Endodermal cell (in vitro differentiated cells): ENCODE measurements around the gene BRICD5. TPM values are rescaled to one million over a fixed set of nuclear protein-coding genes. Genes with fewer than 3 reads are reported as not detected.

ENCODE experiments used
- DNase-seq: peaks from one replicate; pipeline ENCODE4 v3.0.0-alpha.2; 2017
- H3K27ac ChIP-seq: 2 replicates; pipeline ENCODE4 v1.5.1; 2013; ENCODE audit warnings: mild to moderate bottlenecking, low read depth, low read length, moderate library complexity
- H3K27me3 ChIP-seq: 2 replicates; pipeline ENCODE4 v1.6.1; 2013; ENCODE audit warnings: mild to moderate bottlenecking, low read length, moderate library complexity; ENCODE audit not compliant: insufficient read depth, control insufficient read depth, poor library complexity, severe bottlenecking
- H3K36me3 ChIP-seq: 2 replicates; pipeline ENCODE4 v1.7.0; 2013; ENCODE audit warnings: mild to moderate bottlenecking, low read length, moderate library complexity; ENCODE audit not compliant: control insufficient read depth, insufficient read depth
- H3K4me1 ChIP-seq: one replicate; pipeline ENCODE4 v1.7.0; 2013; ENCODE audit warnings: low read length; ENCODE audit not compliant: control insufficient read depth, insufficient read depth
- H3K4me3 ChIP-seq: 2 replicates; pipeline ENCODE4 v1.5.1; 2013; ENCODE audit warnings: mild to moderate bottlenecking, low read length, moderate library complexity
- H3K9ac ChIP-seq: 2 replicates; pipeline ENCODE4 v1.6.1; 2013; ENCODE audit warnings: mild to moderate bottlenecking, low read length, moderate library complexity; ENCODE audit not compliant: poor library complexity, severe bottlenecking; ENCODE audit errors: extremely low read depth
- H3K9me3 ChIP-seq: 2 replicates; pipeline ENCODE4 v1.6.1; 2013; ENCODE audit warnings: mild to moderate bottlenecking, low read length, moderate library complexity; ENCODE audit not compliant: control insufficient read depth
- H3K27ac Mint-ChIP-seq: 2 replicates; pipeline ENCODE4 v1.8.0; 2020; ENCODE audit warnings: mixed read lengths
- H3K27me3 Mint-ChIP-seq: 2 replicates; pipeline ENCODE4 v1.8.0; 2021; ENCODE audit warnings: mild to moderate bottlenecking, mixed read lengths; ENCODE audit not compliant: insufficient read depth
- H3K36me3 Mint-ChIP-seq: 2 replicates; pipeline ENCODE4 v1.8.0; 2020; ENCODE audit warnings: low read depth, mixed read lengths
- H3K4me1 Mint-ChIP-seq: 2 replicates; pipeline ENCODE4 v1.8.0; 2020; ENCODE audit warnings: mixed read lengths
- H3K4me3 Mint-ChIP-seq: 2 replicates; pipeline ENCODE4 v1.8.0; 2020; ENCODE audit warnings: mild to moderate bottlenecking, moderate library complexity, mixed read lengths
- H3K9me3 Mint-ChIP-seq: 2 replicates; pipeline ENCODE4 v1.8.0; 2020; ENCODE audit warnings: mild to moderate bottlenecking, mixed read lengths
- WGBS, 2 experiments: methylation state at CpG; one replicate each; pipeline versions ENCODE4 v1.1.5 to v1.1.7; 2013; ENCODE audit warnings: missing lambda C conversion rate in 2 of 2, mixed read lengths in 1 of 2; ENCODE audit not compliant: insufficient coverage in 1 of 2, insufficient read length in 1 of 2; 5-methylcytosine and 5-hydroxymethylcytosine counted together
- total RNA-seq, 2 donors: library from RNA; stranded (reverse); fragmentation: NEBNext Ultra II Directional in 1 of 2; extraction: Animal tissue kit (Norgen Biotek cat#: 25700) in 1 of 2; gene quantifications; 2 replicates in 1 of 2; 3 replicates in 1 of 2; pipeline ENCODE4 v1.2.1, GENCODE V29; 2021
- TF ChIP-seq, protein P1 (sequence below): fragments of 200-600 bp; sonication (generic); conservative IDR thresholded peaks from 2 replicates; pipeline ENCODE4 v1.5.0; 2021; ENCODE audit warnings: antibody characterized with exemption, mild to moderate bottlenecking

The BRICD5 gene
- total RNA-seq, 2 donors from 2014 or later = 7.7 to 15.0 TPM

DNA sequence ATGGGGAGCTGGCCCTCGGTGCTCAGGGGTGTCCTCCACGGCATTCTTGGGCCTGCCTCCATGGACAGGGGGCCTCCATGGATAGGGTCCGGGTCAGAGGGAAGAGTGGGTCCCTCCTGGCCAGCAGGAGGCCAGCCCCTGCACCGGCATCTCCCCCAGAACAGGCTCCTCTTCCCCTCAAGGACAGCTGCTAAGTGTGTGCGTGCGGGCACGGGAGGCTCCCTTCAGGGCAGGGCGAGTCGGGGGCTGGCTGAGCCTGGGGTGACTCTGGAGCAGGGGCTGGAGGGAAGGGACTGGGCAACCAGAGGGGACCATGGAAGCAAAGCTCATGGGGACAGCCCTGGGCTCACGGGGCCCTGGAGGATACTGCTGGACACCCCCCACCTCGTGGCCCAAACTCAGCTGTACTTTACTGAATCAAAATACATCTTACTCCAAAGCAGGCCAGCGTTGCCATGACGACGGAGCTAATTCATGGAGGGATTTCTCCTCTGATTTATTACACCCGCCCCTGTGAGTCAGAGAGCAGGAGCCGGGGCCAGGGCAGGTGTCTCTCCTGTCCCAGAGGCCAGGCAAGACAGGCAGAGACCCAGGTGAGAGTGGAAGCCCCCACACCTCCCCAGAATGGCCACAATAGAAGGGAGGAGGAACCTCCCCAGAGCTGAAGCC lies 16.4 kb downstream of the BRICD5 start:
- no peak overlapping the region for H3K4me3 Mint-ChIP-seq
- no peak for DNase-seq
- 77 to 85% methylated on average over 5 to 16 of the region's 16 CpGs for WGBS, 2 experiments
- Histone ChIP-seq H3K27me3 (peaks cover 35% of the 10 kb centered on the region), H3K9me3 (no peaks in the 10 kb centered on the region), H3K9ac (no peak overlapping the region), H3K4me3 (no peak overlapping the region), H3K36me3 (no peaks in the 10 kb centered on the region), H3K27ac (no peak overlapping the region), H3K4me1 (peaks cover 7% of the 10 kb centered on the region)
- H3K36me3 Mint-ChIP-seq = no peaks in the 10 kb centered on the region
- H3K27ac Mint-ChIP-seq = no peak overlapping the region
- H3K9me3 Mint-ChIP-seq = no peaks in the 10 kb centered on the region
- H3K4me1 Mint-ChIP-seq = no peaks in the 10 kb centered on the region
- H3K27me3 Mint-ChIP-seq = peaks cover 31% of the 10 kb centered on the region
- TF ChIP-seq, protein P1, sequence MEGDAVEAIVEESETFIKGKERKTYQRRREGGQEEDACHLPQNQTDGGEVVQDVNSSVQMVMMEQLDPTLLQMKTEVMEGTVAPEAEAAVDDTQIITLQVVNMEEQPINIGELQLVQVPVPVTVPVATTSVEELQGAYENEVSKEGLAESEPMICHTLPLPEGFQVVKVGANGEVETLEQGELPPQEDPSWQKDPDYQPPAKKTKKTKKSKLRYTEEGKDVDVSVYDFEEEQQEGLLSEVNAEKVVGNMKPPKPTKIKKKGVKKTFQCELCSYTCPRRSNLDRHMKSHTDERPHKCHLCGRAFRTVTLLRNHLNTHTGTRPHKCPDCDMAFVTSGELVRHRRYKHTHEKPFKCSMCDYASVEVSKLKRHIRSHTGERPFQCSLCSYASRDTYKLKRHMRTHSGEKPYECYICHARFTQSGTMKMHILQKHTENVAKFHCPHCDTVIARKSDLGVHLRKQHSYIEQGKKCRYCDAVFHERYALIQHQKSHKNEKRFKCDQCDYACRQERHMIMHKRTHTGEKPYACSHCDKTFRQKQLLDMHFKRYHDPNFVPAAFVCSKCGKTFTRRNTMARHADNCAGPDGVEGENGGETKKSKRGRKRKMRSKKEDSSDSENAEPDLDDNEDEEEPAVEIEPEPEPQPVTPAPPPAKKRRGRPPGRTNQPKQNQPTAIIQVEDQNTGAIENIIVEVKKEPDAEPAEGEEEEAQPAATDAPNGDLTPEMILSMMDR = no peak

DNA sequence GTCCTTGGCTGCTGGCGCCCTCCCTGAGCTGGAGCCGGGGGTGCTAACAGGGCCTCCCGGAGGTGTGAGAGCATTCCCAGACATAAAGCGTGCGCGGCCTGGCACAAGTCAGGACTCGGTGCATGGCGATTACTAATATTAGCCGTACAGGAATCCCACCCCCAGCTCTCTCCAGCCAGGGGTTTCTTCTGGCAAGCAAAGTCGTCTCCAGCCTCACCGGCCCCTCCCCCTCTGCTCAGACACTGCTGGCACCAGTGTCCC lies 19.3 kb downstream of the BRICD5 start:
- Histone ChIP-seq H3K27me3 (peaks cover 11% of the 10 kb centered on the region), H3K27ac (no peak overlapping the region), H3K4me1 (peaks cover 7% of the 10 kb centered on the region), H3K4me3 (no peak overlapping the region), H3K9me3 (no peaks in the 10 kb centered on the region), H3K9ac (no peak overlapping the region), H3K36me3 (no peaks in the 10 kb centered on the region)
- no peak for DNase-seq
- Mint-ChIP-seq H3K36me3 (no peaks in the 10 kb centered on the region), H3K9me3 (no peaks in the 10 kb centered on the region), H3K4me1 (no peaks in the 10 kb centered on the region), H3K27ac (no peak overlapping the region), H3K27me3 (peaks cover 7% of the 10 kb centered on the region), H3K4me3 (no peak overlapping the region)
- 92 to 95% methylated on average over 9 to 11 of the region's 11 CpGs for WGBS, 2 experiments
- TF ChIP-seq, protein P1 = no peak

DNA sequence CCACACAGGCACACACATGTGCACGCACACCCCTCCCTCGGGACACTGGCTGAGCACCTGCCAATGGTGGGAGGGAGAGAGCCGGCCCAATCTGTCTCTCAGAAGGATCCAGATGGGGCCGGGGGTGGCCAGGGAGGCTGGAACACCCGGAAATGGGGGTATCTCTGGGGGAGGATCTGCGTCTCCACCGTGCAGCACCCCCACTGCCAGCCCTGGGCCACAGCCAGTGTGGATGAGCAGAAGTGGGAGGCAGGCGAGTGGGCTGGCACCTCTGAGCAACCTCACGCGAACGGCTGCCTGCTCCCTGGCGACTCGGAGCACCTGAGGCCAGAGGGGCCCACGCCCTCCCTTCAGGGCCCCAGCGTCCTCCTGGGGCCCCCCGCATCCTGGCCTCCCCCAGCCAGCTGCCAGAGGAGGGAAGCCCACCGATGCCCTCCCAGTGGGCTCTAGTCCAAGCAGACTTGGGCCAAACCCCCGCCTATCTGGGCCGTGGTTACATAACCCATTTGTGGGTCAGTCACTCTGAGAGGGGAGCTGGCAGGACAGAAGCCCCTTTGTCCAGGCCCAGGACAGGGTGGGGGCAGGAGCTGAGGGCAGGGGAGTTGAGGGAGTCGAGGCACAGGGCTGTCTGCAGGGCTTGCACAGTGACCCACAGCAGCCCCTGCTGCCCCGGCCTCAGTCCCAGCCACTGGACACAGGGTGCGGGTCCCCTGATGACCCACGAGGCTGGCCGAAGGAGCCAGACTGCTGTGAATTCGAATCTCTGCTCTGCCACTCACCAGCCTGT lies 19.8 kb downstream of the BRICD5 start:
- TF ChIP-seq, protein P1 = no peak
- H3K36me3 Mint-ChIP-seq = no peaks in the 10 kb centered on the region

More for the DNA sequence above, 19.8 kb downstream of the BRICD5 start:
- Mint-ChIP-seq H3K4me1 (no peaks in the 10 kb centered on the region), H3K9me3 (no peaks in the 10 kb centered on the region), H3K27ac (no peak overlapping the region), H3K4me3 (no peak overlapping the region), H3K27me3 (peaks cover 7% of the 10 kb centered on the region)
- no peak overlapping the region for H3K9ac ChIP-seq
- no peak for DNase-seq
- H3K27me3 ChIP-seq = peaks cover 10% of the 10 kb centered on the region
- no peaks in the 10 kb centered on the region for H3K9me3 ChIP-seq
- peaks cover 6% of the 10 kb centered on the region for H3K4me1 ChIP-seq
- H3K36me3 ChIP-seq = no peaks in the 10 kb centered on the region
- no peak overlapping the region for H3K27ac ChIP-seq
- no peak overlapping the region for H3K4me3 ChIP-seq
- 91 to 95% methylated on average over 15 to 25 of the region's 25 CpGs for WGBS, 2 experiments
